ENCODE data around the gene CELF6.

The CELF6 gene

DNA sequence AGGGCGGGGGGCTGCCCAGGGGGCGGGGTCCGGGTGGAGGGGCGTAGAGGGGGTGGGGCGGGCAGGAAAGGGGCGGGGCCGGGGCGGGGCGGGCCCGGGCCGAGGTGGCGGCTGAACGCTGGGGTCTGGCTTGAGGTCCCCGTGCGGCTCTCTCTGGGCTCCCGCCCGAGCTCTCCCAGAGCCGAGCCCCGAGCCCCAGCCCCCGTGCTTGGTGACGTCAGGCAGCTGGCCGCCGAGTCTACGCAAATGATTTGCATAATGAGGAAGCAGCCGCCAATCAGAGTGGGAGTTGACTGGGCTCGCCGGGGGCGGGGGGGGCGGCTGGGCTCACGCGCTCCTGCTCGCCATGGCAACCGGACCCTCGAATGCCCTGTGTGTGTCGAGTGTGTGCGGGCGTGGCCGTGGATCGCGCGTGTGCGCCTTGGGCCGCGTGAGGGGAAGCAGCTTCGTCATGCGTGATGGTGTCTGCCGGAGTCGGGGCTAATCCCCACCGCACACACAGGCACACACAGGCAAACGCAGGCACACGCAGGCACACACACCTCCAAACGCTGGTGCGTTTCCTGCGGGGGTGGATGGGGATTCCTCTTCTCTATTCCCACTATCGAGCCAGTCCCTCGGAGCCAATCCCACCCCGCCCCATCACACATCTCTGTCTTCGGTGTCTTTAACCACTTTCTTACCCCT lies at the start of gene CELF6:
Gene CELF6 (minus strand): TSS at position 173 of the 687 bp plus-strand sequence. CDS start 283 bp downstream, outside the sequence.
- H3K9me3 Mint-ChIP-seq: peaks cover 15% of the 10 kb centered on the region
- DNase-seq: peak; percentile 95
- TF ChIP-seq, protein P1, sequence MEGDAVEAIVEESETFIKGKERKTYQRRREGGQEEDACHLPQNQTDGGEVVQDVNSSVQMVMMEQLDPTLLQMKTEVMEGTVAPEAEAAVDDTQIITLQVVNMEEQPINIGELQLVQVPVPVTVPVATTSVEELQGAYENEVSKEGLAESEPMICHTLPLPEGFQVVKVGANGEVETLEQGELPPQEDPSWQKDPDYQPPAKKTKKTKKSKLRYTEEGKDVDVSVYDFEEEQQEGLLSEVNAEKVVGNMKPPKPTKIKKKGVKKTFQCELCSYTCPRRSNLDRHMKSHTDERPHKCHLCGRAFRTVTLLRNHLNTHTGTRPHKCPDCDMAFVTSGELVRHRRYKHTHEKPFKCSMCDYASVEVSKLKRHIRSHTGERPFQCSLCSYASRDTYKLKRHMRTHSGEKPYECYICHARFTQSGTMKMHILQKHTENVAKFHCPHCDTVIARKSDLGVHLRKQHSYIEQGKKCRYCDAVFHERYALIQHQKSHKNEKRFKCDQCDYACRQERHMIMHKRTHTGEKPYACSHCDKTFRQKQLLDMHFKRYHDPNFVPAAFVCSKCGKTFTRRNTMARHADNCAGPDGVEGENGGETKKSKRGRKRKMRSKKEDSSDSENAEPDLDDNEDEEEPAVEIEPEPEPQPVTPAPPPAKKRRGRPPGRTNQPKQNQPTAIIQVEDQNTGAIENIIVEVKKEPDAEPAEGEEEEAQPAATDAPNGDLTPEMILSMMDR (IDR thresholded peaks at IDR 0.05): no peak
- H3K36me3 Mint-ChIP-seq (ENCODE audit: low read depth): peaks cover 19% of the 10 kb centered on the region
- H3K27me3 Mint-ChIP-seq (ENCODE audit: low read depth, poor library complexity): peaks cover 53% of the 10 kb centered on the region
- H3K27ac Mint-ChIP-seq: peak within 1 kb of the TSS; percentile 65
- peak within 1 kb of the TSS; percentile 81 for H3K4me3 Mint-ChIP-seq
- peaks cover 16% of the 10 kb centered on the region for H3K4me1 Mint-ChIP-seq

DNA sequence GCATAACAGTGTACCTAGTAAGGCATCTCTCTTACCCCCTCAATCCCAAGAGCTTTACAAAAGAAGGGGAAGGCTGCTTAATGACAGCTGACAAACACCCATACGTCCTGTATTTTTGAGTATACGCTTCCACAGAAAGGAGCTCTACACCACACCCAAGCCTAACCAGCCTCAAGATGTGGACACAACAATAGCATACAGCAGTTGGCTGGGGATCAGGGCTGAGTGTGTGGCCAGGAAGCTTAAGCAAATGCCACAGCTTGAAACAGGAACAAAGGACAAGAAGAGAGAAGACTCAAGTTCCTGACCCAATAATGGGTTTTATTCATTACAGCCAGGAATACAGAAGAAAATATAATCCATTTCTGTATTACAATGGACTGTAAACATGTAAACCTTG lies 48.9 kb upstream of the CELF6 start:
- DNase-seq: no peak
- H3K27ac Mint-ChIP-seq: peak overlapping the region; percentile 49
- TF ChIP-seq, protein P1 (IDR thresholded peaks at IDR 0.05): no peak
- H3K9me3 Mint-ChIP-seq: no peaks in the 10 kb centered on the region
- no peaks in the 10 kb centered on the region for H3K27me3 Mint-ChIP-seq (ENCODE audit: low read depth, poor library complexity)
- peaks cover 2% of the 10 kb centered on the region for H3K4me1 Mint-ChIP-seq
- H3K36me3 Mint-ChIP-seq (ENCODE audit: low read depth): peaks cover 9% of the 10 kb centered on the region
- H3K4me3 Mint-ChIP-seq: no peak overlapping the region

DNA sequence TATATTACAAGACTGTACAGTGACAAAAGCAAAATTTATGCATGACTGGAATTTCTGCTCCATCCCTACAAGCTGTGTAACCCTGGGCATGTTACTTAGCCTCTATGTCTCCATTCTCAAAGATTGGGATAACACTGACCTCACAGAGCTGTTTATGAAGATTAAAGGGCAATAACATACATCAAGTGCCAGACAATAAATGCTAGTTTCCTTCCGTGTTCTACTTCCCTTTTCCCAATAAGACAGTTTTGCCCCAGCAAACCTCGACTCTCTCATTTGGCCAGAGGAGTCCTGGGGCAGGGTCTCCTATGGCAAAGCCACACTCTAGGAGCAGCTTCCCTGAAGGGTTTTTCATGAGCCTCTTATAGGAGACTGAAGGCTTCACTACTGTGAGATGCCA lies 48.4 kb upstream of the CELF6 start:
- no peak for DNase-seq
- TF ChIP-seq, protein P1 (IDR thresholded peaks at IDR 0.05): no peak
- H3K4me1 Mint-ChIP-seq: no peaks in the 10 kb centered on the region
- H3K27me3 Mint-ChIP-seq (ENCODE audit: low read depth, poor library complexity): no peaks in the 10 kb centered on the region
- H3K36me3 Mint-ChIP-seq (ENCODE audit: low read depth): peaks cover 9% of the 10 kb centered on the region
- no peaks in the 10 kb centered on the region for H3K9me3 Mint-ChIP-seq
- no peak overlapping the region for H3K4me3 Mint-ChIP-seq
- H3K27ac Mint-ChIP-seq: peak overlapping the region; percentile 49

DNA sequence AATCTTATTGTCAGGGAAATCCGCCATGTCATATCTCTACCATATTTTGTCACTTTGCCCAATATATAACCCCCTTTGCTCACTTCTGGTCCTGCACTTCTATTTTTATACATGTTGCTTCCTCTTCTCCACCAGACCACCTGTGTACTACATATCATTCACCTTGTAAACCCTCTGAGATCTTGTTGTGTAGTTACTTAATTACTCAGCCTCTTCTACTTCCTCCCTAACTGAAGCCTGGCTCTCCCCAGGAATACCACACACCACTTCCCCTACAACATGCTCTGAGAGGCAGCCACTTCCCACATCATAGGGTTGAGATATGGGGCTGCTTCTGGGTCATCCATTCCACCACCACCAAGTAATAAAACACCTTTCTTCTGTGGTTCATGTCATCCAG lies 45.9 kb upstream of the CELF6 start:
- H3K27ac Mint-ChIP-seq: no peak overlapping the region
- no peaks in the 10 kb centered on the region for H3K9me3 Mint-ChIP-seq
- DNase-seq: no peak
- H3K27me3 Mint-ChIP-seq (ENCODE audit: low read depth, poor library complexity): no peaks in the 10 kb centered on the region
- no peak overlapping the region for H3K4me3 Mint-ChIP-seq
- no peaks in the 10 kb centered on the region for H3K4me1 Mint-ChIP-seq
- peaks cover 9% of the 10 kb centered on the region for H3K36me3 Mint-ChIP-seq (ENCODE audit: low read depth)
- TF ChIP-seq, protein P1 (IDR thresholded peaks at IDR 0.05): no peak

DNA sequence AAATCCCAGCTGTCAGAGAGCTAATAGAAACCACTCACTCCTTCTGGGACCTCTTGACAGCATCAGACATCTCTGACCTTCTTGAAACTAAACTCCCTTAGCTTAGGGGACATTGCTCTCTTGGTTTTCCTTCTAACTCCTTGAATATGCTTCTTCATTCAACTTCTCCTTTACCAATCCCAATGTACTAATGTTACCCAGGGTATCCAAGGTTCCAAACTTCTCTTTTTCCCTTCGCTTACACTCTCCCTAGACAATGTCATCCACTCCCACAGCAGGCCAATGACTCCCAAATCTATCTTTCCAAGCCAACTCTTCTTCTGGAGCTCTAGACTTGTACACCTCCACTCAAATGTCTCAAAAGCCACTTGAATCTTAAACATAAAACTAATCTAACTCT lies 41.2 kb upstream of the CELF6 start:
- no peak for DNase-seq
- no peak overlapping the region for H3K4me3 Mint-ChIP-seq
- TF ChIP-seq, protein P1 (IDR thresholded peaks at IDR 0.05): no peak
- H3K27ac Mint-ChIP-seq: no peak overlapping the region
- H3K9me3 Mint-ChIP-seq: no peaks in the 10 kb centered on the region
- peaks cover 5% of the 10 kb centered on the region for H3K4me1 Mint-ChIP-seq
- no peaks in the 10 kb centered on the region for H3K36me3 Mint-ChIP-seq (ENCODE audit: low read depth)
- no peaks in the 10 kb centered on the region for H3K27me3 Mint-ChIP-seq (ENCODE audit: low read depth, poor library complexity)

DNA sequence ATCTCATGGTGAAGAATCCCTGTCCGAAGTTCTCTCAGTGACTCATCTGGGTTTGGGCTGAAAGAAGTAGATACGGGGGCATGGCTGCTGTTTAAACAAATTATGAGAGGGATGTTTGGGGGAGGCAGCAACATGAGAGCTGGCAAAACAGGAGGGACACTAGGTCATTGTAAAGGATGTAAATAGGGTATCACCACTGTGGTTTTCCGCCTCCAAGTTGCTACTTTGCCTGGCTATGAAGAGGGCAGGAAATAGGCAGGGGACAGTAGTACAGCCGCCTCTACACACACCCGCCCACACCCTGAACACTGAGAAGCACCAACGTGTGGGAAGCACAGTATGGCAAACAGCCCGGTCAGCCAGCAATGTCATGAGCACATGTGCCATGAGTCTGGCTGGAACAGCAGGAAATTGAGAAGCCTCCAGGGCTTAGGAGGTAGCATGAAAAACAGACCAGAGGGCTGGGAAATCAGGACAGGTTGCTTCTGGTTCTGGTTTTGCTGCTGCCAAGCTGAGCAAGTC lies 38.8 kb upstream of the CELF6 start:
- H3K4me1 Mint-ChIP-seq: peaks cover 5% of the 10 kb centered on the region
- peak overlapping the region; percentile 49 for H3K27ac Mint-ChIP-seq
- no peaks in the 10 kb centered on the region for H3K9me3 Mint-ChIP-seq
- DNase-seq: no peak
- TF ChIP-seq, protein P1 (IDR thresholded peaks at IDR 0.05): no peak
- no peaks in the 10 kb centered on the region for H3K27me3 Mint-ChIP-seq (ENCODE audit: low read depth, poor library complexity)
- H3K36me3 Mint-ChIP-seq (ENCODE audit: low read depth): no peaks in the 10 kb centered on the region
- no peak overlapping the region for H3K4me3 Mint-ChIP-seq
